ENCODE data around the gene ANKRD55. TPM values are rescaled to one million over a fixed set of nuclear protein-coding genes. Genes with fewer than 3 reads are reported as not detected.

Gene ANKRD55
- total RNA-seq, 1 experiment from 2014 or later: not detected

- Histone ChIP-seq H3K79me2 (ENCODE audit: low read length) (no peaks in the 10 kb centered on the region), H3K4me2 (ENCODE audit: low read depth, low read length, poor library complexity, severe bottlenecking) (no peak overlapping the region), H3K4me1 (ENCODE audit: low read length) (no peaks in the 10 kb centered on the region)
Observed at GRCh38 chr5:56072863-56073766, 160.0 kb downstream of the ANKRD55 start.

GRCh38 chr5:56071470-56071869, 161.7 kb downstream of the ANKRD55 start:
- H3K36me3 ChIP-seq (ENCODE audit: insufficient read depth, low read length): no peaks in the 10 kb centered on the region
- no peak overlapping the region for H3K27ac ChIP-seq (ENCODE audit: low read length)
- no peaks in the 10 kb centered on the region for H3K4me1 ChIP-seq (ENCODE audit: low read length)
- no peak overlapping the region for H2AFZ ChIP-seq (ENCODE audit: low read length)
- H3K27me3 ChIP-seq (ENCODE audit: low read length): no peaks in the 10 kb centered on the region
- no peaks in the 10 kb centered on the region for H3K9me3 ChIP-seq (ENCODE audit: low read length)
- no peak for DNase-seq
- H3K4me2 ChIP-seq (ENCODE audit: low read depth, low read length, poor library complexity, severe bottlenecking): no peak overlapping the region
- no peaks in the 10 kb centered on the region for H3K9me2 ChIP-seq (replicated peaks; ENCODE audit: insufficient read depth, low read length)
- H3K4me3 ChIP-seq (ENCODE audit: low read length): no peak overlapping the region
- H3K9ac ChIP-seq (ENCODE audit: low read length): no peak overlapping the region
- H4K20me1 ChIP-seq (ENCODE audit: insufficient read depth, low read depth, low read length): no peaks in the 10 kb centered on the region
- no peaks in the 10 kb centered on the region for H3K79me2 ChIP-seq (ENCODE audit: low read length)

More at GRCh38 chr5:56072863-56073766, 160.0 kb downstream of the ANKRD55 start:
- Histone ChIP-seq H3K9me2 (replicated peaks; ENCODE audit: insufficient read depth, low read length) (no peaks in the 10 kb centered on the region), H2AFZ (ENCODE audit: low read length) (no peak overlapping the region), H3K27ac (ENCODE audit: low read length) (no peak overlapping the region), H3K36me3 (ENCODE audit: insufficient read depth, low read length) (no peaks in the 10 kb centered on the region), H3K9me3 (ENCODE audit: low read length) (no peaks in the 10 kb centered on the region), H3K27me3 (ENCODE audit: low read length) (no peaks in the 10 kb centered on the region), H4K20me1 (ENCODE audit: insufficient read depth, low read depth, low read length) (no peaks in the 10 kb centered on the region), H3K9ac (ENCODE audit: low read length) (no peak overlapping the region), H3K4me3 (ENCODE audit: low read length) (no peak overlapping the region)
- DNase-seq: no peak

GRCh38 chr5:56070851-56071465, 162.2 kb downstream of the ANKRD55 start:
- no peak overlapping the region for H3K9ac ChIP-seq (ENCODE audit: low read length)
- no peaks in the 10 kb centered on the region for H3K9me2 ChIP-seq (replicated peaks; ENCODE audit: insufficient read depth, low read length)
- H3K9me3 ChIP-seq (ENCODE audit: low read length): no peaks in the 10 kb centered on the region
- no peak overlapping the region for H3K27ac ChIP-seq (ENCODE audit: low read length)
- no peaks in the 10 kb centered on the region for H3K4me1 ChIP-seq (ENCODE audit: low read length)
- no peaks in the 10 kb centered on the region for H3K27me3 ChIP-seq (ENCODE audit: low read length)
- H4K20me1 ChIP-seq (ENCODE audit: insufficient read depth, low read depth, low read length): no peaks in the 10 kb centered on the region
- no peak overlapping the region for H3K4me2 ChIP-seq (ENCODE audit: low read depth, low read length, poor library complexity, severe bottlenecking)
- no peak overlapping the region for H2AFZ ChIP-seq (ENCODE audit: low read length)
- no peaks in the 10 kb centered on the region for H3K79me2 ChIP-seq (ENCODE audit: low read length)
- no peak for DNase-seq
- H3K36me3 ChIP-seq (ENCODE audit: insufficient read depth, low read length): no peaks in the 10 kb centered on the region
- no peak overlapping the region for H3K4me3 ChIP-seq (ENCODE audit: low read length)

- Histone ChIP-seq H3K4me2 (ENCODE audit: low read depth, low read length, poor library complexity, severe bottlenecking) (no peak overlapping the region), H3K79me2 (ENCODE audit: low read length) (no peaks in the 10 kb centered on the region), H3K27ac (ENCODE audit: low read length) (no peak overlapping the region), H3K9me3 (ENCODE audit: low read length) (no peaks in the 10 kb centered on the region), H3K9me2 (replicated peaks; ENCODE audit: insufficient read depth, low read length) (no peaks in the 10 kb centered on the region), H3K4me1 (ENCODE audit: low read length) (no peaks in the 10 kb centered on the region), H3K36me3 (ENCODE audit: insufficient read depth, low read length) (no peaks in the 10 kb centered on the region), H3K9ac (ENCODE audit: low read length) (no peak overlapping the region), H3K27me3 (ENCODE audit: low read length) (no peaks in the 10 kb centered on the region), H3K4me3 (ENCODE audit: low read length) (no peak overlapping the region), H4K20me1 (ENCODE audit: insufficient read depth, low read depth, low read length) (no peaks in the 10 kb centered on the region), H2AFZ (ENCODE audit: low read length) (no peak overlapping the region)
- no peak for DNase-seq
Observed at GRCh38 chr5:56069652-56070226, 163.4 kb downstream of the ANKRD55 start.

GRCh38 chr5:56066931-56067450, 166.1 kb downstream of the ANKRD55 start:
- H3K27me3 ChIP-seq (ENCODE audit: low read length): no peaks in the 10 kb centered on the region
- no peaks in the 10 kb centered on the region for H3K36me3 ChIP-seq (ENCODE audit: insufficient read depth, low read length)
- no peak overlapping the region for H3K27ac ChIP-seq (ENCODE audit: low read length)
- DNase-seq: no peak
- no peak overlapping the region for H3K4me2 ChIP-seq (ENCODE audit: low read depth, low read length, poor library complexity, severe bottlenecking)
- H3K9me3 ChIP-seq (ENCODE audit: low read length): no peaks in the 10 kb centered on the region
- H3K9ac ChIP-seq (ENCODE audit: low read length): no peak overlapping the region
- no peaks in the 10 kb centered on the region for H3K79me2 ChIP-seq (ENCODE audit: low read length)
- H4K20me1 ChIP-seq (ENCODE audit: insufficient read depth, low read depth, low read length): no peaks in the 10 kb centered on the region
- no peak overlapping the region for H3K4me3 ChIP-seq (ENCODE audit: low read length)
- H3K4me1 ChIP-seq (ENCODE audit: low read length): no peaks in the 10 kb centered on the region
- H2AFZ ChIP-seq (ENCODE audit: low read length): no peak overlapping the region
- no peaks in the 10 kb centered on the region for H3K9me2 ChIP-seq (replicated peaks; ENCODE audit: insufficient read depth, low read length)

DNA sequence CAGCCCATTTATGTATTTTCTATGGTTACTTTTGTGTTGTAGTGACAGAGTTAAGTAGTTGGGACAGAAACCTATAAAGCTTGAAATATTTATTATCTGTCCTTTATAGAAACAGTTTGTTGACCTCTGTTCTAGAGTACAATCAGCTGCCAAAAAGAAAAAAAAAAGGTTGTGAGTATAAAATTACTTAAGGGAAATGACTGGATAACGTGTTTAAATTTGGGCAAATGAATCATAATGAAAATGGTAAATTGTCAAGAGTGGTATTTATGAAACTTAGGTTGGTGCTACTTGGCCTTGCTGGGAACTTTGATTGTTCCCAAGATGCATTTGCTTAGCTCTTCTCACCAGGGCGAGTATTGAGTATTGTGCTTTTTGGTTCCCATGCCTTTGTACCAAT, 168.1 kb downstream of the ANKRD55 start:
- Histone ChIP-seq H3K27me3 (ENCODE audit: low read length) (no peaks in the 10 kb centered on the region), H3K9ac (ENCODE audit: low read length) (no peak overlapping the region), H3K4me1 (ENCODE audit: low read length) (no peaks in the 10 kb centered on the region), H2AFZ (ENCODE audit: low read length) (no peak overlapping the region), H3K36me3 (ENCODE audit: insufficient read depth, low read length) (no peaks in the 10 kb centered on the region), H3K9me3 (ENCODE audit: low read length) (no peaks in the 10 kb centered on the region), H3K79me2 (ENCODE audit: low read length) (no peaks in the 10 kb centered on the region), H3K27ac (ENCODE audit: low read length) (no peak overlapping the region), H3K9me2 (replicated peaks; ENCODE audit: insufficient read depth, low read length) (no peaks in the 10 kb centered on the region), H3K4me3 (ENCODE audit: low read length) (no peak overlapping the region), H4K20me1 (ENCODE audit: insufficient read depth, low read depth, low read length) (no peaks in the 10 kb centered on the region), H3K4me2 (ENCODE audit: low read depth, low read length, poor library complexity, severe bottlenecking) (no peak overlapping the region)
- DNase-seq: no peak

DNA sequence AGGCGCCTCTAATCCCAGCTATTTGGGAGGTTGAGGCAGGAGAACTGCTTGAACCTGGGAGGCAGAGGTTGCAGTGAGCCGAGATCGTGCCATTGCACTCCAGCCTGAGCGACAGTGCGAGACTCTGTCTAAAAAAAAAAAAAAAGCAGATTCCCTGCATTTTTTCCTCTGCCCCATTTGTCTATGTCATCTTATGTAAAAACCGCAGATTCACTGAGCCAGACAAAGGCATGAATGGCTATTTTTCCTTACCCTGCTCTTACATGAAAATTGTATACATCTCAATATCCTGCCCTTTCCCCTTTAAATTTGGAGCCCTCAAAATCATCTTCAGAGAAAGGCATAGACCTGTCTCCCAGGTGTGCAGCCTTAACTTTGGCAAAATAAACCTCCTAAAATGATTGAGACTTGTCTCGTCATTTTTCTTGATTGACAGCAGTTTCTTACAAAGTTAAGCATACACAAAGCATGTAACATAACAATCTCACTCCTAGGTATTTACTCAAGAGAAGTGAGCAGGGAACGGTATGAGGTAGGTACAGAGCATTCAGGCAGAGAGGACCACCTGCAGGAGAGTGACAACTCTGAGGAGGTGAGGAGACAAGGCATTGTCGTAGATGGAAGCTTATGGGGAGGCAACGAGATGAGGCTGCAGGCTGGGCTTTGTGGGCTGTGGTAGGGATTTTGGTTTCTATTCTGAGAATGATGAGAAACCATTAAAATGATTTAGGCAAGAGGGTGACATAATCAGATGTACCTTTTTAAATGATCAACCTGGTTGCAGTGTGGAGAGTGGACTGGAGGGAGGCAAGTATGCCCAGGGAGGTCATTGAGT, 172.6 kb downstream of the ANKRD55 start:
- no peak overlapping the region for H3K9ac ChIP-seq (ENCODE audit: low read length)
- no peaks in the 10 kb centered on the region for H3K27me3 ChIP-seq (ENCODE audit: low read length)
- no peaks in the 10 kb centered on the region for H3K9me2 ChIP-seq (replicated peaks; ENCODE audit: insufficient read depth, low read length)
- H3K36me3 ChIP-seq (ENCODE audit: insufficient read depth, low read length): no peaks in the 10 kb centered on the region
- no peaks in the 10 kb centered on the region for H3K9me3 ChIP-seq (ENCODE audit: low read length)
- H3K27ac ChIP-seq (ENCODE audit: low read length): no peak overlapping the region
- H3K79me2 ChIP-seq (ENCODE audit: low read length): no peaks in the 10 kb centered on the region
- no peaks in the 10 kb centered on the region for H4K20me1 ChIP-seq (ENCODE audit: insufficient read depth, low read depth, low read length)
- DNase-seq: no peak
- H3K4me3 ChIP-seq (ENCODE audit: low read length): no peak overlapping the region
- H2AFZ ChIP-seq (ENCODE audit: low read length): no peak overlapping the region
- no peaks in the 10 kb centered on the region for H3K4me1 ChIP-seq (ENCODE audit: low read length)
- no peak overlapping the region for H3K4me2 ChIP-seq (ENCODE audit: low read depth, low read length, poor library complexity, severe bottlenecking)

Data from Karpas-422 (cell line).